Measurements from ENCODE around the gene CXADR. TPM values are rescaled to one million over a fixed set of nuclear protein-coding genes. Genes with fewer than 3 reads are reported as not detected.
"Not testable (repeated sequence)": the region's sequence is repeated elsewhere in the genome, so short reads cannot be mapped to it uniquely, and the experiment has no call there.

Gene CXADR
- total RNA-seq, 1 experiment from 2014 or later, result 21.7 TPM

DNA sequence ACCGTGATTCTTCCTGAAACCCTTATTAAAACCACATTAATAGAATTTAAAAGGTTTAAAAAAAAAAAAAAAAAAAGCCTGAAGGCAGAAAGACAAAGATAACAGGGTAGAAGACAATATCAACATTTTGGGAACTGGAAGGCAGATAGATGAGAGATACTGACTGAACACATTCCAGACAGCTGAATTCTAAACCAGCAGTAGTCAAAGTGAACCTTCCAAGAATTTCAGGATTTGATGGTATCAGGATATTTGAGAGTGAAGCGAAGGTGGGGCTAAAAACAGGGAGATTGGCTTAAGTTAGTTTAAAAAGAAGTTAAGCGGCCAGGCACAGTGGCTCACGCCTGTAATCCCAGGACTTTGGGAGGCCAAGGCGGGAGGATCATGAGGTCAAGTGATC is 5.3 kb upstream of the CXADR start:
- CTCF ChIA-PET, result no interaction called here
- H3K27ac ChIP-seq, result no peak overlapping the region
- H3K27me3 ChIP-seq (ENCODE audit: insufficient read depth, low read depth), result no peaks in the 10 kb centered on the region
- no peaks in the 10 kb centered on the region for H3K9me2 ChIP-seq (ENCODE audit: insufficient read depth)
- peaks cover 24% of the 10 kb centered on the region for H3F3A ChIP-seq (ENCODE audit: insufficient read depth, low read depth)
- H3K36me3 ChIP-seq (ENCODE audit: low read depth), result no peaks in the 10 kb centered on the region
- no peak overlapping the region for H3K4me3 ChIP-seq
- POLR2A ChIA-PET (ENCODE audit: unreplicated experiment), result no interaction called here
- peaks cover 21% of the 10 kb centered on the region; the same call in 1 of the 2 replicates for H3K4me1 ChIP-seq (replicated peaks; ENCODE audit: insufficient read depth)
- H4K20me1 ChIP-seq (ENCODE audit: insufficient read depth), result no peaks in the 10 kb centered on the region
- TF ChIP-seq, protein P1, sequence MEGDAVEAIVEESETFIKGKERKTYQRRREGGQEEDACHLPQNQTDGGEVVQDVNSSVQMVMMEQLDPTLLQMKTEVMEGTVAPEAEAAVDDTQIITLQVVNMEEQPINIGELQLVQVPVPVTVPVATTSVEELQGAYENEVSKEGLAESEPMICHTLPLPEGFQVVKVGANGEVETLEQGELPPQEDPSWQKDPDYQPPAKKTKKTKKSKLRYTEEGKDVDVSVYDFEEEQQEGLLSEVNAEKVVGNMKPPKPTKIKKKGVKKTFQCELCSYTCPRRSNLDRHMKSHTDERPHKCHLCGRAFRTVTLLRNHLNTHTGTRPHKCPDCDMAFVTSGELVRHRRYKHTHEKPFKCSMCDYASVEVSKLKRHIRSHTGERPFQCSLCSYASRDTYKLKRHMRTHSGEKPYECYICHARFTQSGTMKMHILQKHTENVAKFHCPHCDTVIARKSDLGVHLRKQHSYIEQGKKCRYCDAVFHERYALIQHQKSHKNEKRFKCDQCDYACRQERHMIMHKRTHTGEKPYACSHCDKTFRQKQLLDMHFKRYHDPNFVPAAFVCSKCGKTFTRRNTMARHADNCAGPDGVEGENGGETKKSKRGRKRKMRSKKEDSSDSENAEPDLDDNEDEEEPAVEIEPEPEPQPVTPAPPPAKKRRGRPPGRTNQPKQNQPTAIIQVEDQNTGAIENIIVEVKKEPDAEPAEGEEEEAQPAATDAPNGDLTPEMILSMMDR (conservative IDR thresholded peaks at IDR 0.05), result no peak
- no peaks in the 10 kb centered on the region for H3K79me2 ChIP-seq (ENCODE audit: low read depth)
- H2AFZ ChIP-seq, result no peak overlapping the region
- no peaks in the 10 kb centered on the region for H3K9me3 ChIP-seq (ENCODE audit: insufficient read depth, low read depth)
- BruUV-seq (replicated peaks), result no TSS peak
- no peak for DNase-seq
- intact Hi-C loops (cut with micrococcal nuclease; ENCODE audit: unreplicated experiment), result no loop called here
- H3K4me2 ChIP-seq, result no peak overlapping the region

DNA sequence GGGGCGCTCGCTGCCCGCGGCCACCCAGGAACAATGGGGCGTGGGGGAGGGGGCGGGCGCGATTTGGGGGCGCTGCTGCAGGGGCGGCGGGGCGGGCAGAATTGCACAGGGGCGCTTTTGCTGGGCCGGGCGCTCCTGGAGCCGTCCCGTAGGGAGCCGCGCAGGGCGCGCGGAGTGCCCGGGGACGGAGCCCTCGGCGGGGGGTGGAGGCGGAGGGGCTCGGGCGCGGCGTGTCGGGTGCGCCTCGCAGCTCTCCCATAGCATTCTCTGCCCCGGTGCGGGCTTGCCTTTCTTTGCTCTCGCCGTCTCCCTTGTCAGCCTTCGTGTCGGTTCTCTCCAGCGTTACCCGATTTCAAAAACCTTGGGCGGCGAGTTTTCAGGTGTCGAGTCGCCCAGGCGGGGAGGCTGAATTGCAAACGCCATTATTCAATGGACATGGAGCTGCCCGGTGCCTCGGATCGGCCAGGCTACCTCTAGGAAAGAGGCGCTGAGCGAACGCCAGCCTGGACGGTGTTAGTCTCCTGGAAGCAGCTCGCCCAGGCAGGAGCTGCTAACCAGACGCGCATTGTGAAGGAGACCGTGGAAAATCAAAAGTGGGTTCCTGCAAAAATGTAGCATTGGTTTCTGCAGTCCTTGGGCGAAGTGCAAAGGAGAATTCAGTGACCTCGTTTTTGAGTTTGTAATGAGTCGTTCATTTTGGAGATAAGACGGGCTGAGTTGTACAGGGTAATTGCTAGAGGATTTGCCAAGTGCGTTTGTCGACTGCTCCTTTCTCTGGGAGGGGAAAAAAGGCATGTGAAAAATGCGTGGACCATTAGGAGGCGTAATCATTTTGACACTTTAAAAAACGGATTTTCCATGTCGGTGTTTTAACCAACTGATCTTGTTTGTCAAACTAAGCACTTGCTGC is 626 bp downstream of the CXADR start:
- H3K27ac ChIP-seq, result peak overlapping the region; percentile 88
- H2AFZ ChIP-seq, result peak overlapping the region; percentile 81
- H3K79me2 ChIP-seq (ENCODE audit: low read depth), result peaks cover 48% of the 10 kb centered on the region
- BruUV-seq (replicated peaks), result no TSS peak
- peaks cover 24% of the 10 kb centered on the region for H3K4me1 ChIP-seq (replicated peaks; ENCODE audit: insufficient read depth)
- ChIA-PET POLR2A (ENCODE audit: unreplicated experiment) (interaction anchor here (0.6 kb wide), 1 partner anchor 39 kb away, joined by 4 read pairs; no protein-coding TSS in a partner anchor), CTCF (interaction anchor here (0.5 to 0.6 kb wide), 2 partner anchors 58 to 777 kb away, joined by 3 read pairs; no protein-coding TSS in a partner anchor)
- peak in 1 of 2 experiments; percentile 36 for DNase-seq
- no peaks in the 10 kb centered on the region for H3K27me3 ChIP-seq (ENCODE audit: insufficient read depth, low read depth)
- intact Hi-C loops (cut with micrococcal nuclease; ENCODE audit: unreplicated experiment), result loop anchor here (1.0 to 5.0 kb wide), 5 partner anchors 41 to 141 kb away; partner anchors contain the start of gene BTG3
- H3K4me2 ChIP-seq, result peak overlapping the region; percentile 79
- H3K9me3 ChIP-seq (ENCODE audit: insufficient read depth, low read depth), result no peaks in the 10 kb centered on the region
- peaks cover 9% of the 10 kb centered on the region; the same call in 1 of the 2 replicates for H4K20me1 ChIP-seq (ENCODE audit: insufficient read depth)
- peak overlapping the region; percentile 89 for H3K4me3 ChIP-seq
- H3K9me2 ChIP-seq (ENCODE audit: insufficient read depth), result no peaks in the 10 kb centered on the region
- H3K36me3 ChIP-seq (ENCODE audit: low read depth), result no peaks in the 10 kb centered on the region; the same call in 1 of the 2 replicates
- H3F3A ChIP-seq (ENCODE audit: insufficient read depth, low read depth), result peaks cover 26% of the 10 kb centered on the region
- TF ChIP-seq, protein P1 (conservative IDR thresholded peaks at IDR 0.05), result no peak
- TF ChIP-seq EZH2 (IDR thresholded peaks at IDR 0.05; ENCODE audit: low read depth), result no peak

DNA sequence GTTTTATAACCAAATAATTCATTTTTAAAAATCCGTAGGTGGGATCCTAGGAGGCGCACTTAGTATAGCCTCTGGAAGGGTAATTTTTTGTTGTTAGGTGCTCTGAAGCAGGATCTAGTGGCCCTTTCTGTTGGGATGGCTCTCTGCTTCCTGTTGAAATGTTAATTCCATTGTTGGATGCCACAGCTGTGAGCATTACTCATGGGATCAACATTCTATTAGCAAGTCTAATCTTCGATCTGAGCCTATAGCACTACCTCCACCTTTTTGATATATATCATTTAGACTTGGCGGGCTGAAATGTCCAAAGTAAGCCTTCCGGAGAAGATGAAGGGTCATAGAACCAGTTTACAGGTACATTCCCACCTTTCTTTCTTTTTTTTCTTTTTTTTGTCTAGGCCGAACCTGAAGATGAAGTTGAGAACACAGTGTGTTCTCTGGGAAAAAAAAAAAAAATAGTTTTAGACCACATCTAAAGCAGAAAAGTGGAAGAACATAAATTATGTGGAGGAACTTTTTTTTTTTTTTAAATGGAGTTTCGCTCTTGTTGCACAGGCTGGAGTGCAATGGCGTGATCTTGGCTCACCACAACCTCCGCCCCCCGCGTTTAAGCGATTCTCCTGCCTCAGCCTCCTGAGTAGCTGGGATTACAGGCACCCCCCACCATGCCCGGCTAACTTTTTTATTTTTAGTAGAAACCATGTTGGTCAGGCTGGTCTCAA is 1.4 kb downstream of the CXADR start:
- H2AFZ ChIP-seq, result no peak overlapping the region; the same call in 1 of the 2 replicates

GRCh38 chr21:17517008-17517407 is 4.2 kb downstream of the CXADR start:
- H3F3A ChIP-seq (ENCODE audit: insufficient read depth, low read depth), result peaks cover 10% of the 10 kb centered on the region
- DNase-seq; H3K4me3 ChIP-seq; H2AFZ ChIP-seq; H3K4me2 ChIP-seq; BruUV-seq (replicated peaks); H3K27me3 ChIP-seq (ENCODE audit: insufficient read depth, low read depth); CTCF ChIA-PET; H3K36me3 ChIP-seq (ENCODE audit: low read depth); H3K9me3 ChIP-seq (ENCODE audit: insufficient read depth, low read depth); H3K9me2 ChIP-seq (ENCODE audit: insufficient read depth); intact Hi-C loops (cut with micrococcal nuclease; ENCODE audit: unreplicated experiment); H3K27ac ChIP-seq: not testable (repeated sequence)
- H4K20me1 ChIP-seq (ENCODE audit: insufficient read depth), result peaks cover 19% of the 10 kb centered on the region; the same call in 1 of the 2 replicates
- peaks cover 26% of the 10 kb centered on the region for H3K4me1 ChIP-seq (replicated peaks; ENCODE audit: insufficient read depth)
- POLR2A ChIA-PET (ENCODE audit: unreplicated experiment), result interaction anchor here (0.9 kb wide), 1 partner anchor 575 kb away, joined by 4 read pairs; no protein-coding TSS in a partner anchor
- H3K79me2 ChIP-seq (ENCODE audit: low read depth), result peaks cover 78% of the 10 kb centered on the region

More for the DNA sequence above, 1.4 kb downstream of the CXADR start:
- H3K4me1 ChIP-seq (replicated peaks; ENCODE audit: insufficient read depth), result peaks cover 24% of the 10 kb centered on the region
- TSS peak; percentile 45 for BruUV-seq (replicated peaks)
- DNase-seq, result peak; percentile 19 to 81
- H3K9me3 ChIP-seq (ENCODE audit: insufficient read depth, low read depth), result no peaks in the 10 kb centered on the region
- peak overlapping the region; percentile 88; the same call in 1 of the 2 replicates for H3K27ac ChIP-seq
- peaks cover 26% of the 10 kb centered on the region for H3F3A ChIP-seq (ENCODE audit: insufficient read depth, low read depth)
- peak overlapping the region; percentile 79 for H3K4me2 ChIP-seq
- no peaks in the 10 kb centered on the region for H3K9me2 ChIP-seq (ENCODE audit: insufficient read depth)
- peaks cover 56% of the 10 kb centered on the region for H3K79me2 ChIP-seq (ENCODE audit: low read depth)
- H4K20me1 ChIP-seq (ENCODE audit: insufficient read depth), result peaks cover 9% of the 10 kb centered on the region; the same call in 1 of the 2 replicates
- CTCF ChIA-PET, result interaction anchor here (0.6 kb wide), 1 partner anchor 57 kb away, joined by 3 read pairs; no protein-coding TSS in a partner anchor
- no peaks in the 10 kb centered on the region for H3K27me3 ChIP-seq (ENCODE audit: insufficient read depth, low read depth)
- H3K36me3 ChIP-seq (ENCODE audit: low read depth), result no peaks in the 10 kb centered on the region; the same call in 1 of the 2 replicates
- intact Hi-C loops (cut with micrococcal nuclease; ENCODE audit: unreplicated experiment), result loop anchor here (1.0 to 5.0 kb wide), 4 partner anchors 59 to 142 kb away; partner anchors contain the start of gene BTG3
- no peak for TF ChIP-seq EZH2 (IDR thresholded peaks at IDR 0.05; ENCODE audit: low read depth)
- TF ChIP-seq, protein P1 (conservative IDR thresholded peaks at IDR 0.05), result peak; percentile 36; the same call in 1 of the 2 replicates
- POLR2A ChIA-PET (ENCODE audit: unreplicated experiment), result no interaction called here
- H3K4me3 ChIP-seq, result peak overlapping the region; percentile 89

Measured in PC-9 (cell line).